GM15510 (cell line): Measurements from ENCODE around the gene ANXA2.

ENCODE experiments used
- POLR2A ChIP-seq: IDR thresholded peaks from 3 replicates; pipeline ENCODE4 v1.6.1; 2011; ENCODE audit warnings: borderline replicate concordance; ENCODE audit not compliant: insufficient read length; ENCODE audit errors: extremely low read depth

ANXA2 gene

DNA sequence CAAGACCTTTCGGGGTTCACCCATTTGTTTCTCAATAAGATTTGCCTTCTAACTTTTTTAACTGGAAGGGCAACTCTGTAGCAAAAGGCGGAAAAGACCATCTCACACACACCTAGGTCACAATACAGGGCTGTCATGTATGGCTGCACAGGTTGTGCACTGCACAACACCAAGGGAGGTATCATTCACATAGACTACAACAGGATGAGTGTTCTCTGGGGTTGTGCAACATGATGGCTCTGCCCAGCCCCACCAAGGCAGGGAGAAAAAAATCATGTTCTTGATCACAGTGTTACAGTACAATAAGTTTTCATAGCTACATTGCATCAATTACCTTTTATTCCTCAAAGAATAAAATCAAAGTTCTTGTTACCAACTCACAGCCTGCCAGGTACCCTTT is 52.8 kb downstream of the ANXA2 start:
- no peak for TF ChIP-seq POLR2A

DNA sequence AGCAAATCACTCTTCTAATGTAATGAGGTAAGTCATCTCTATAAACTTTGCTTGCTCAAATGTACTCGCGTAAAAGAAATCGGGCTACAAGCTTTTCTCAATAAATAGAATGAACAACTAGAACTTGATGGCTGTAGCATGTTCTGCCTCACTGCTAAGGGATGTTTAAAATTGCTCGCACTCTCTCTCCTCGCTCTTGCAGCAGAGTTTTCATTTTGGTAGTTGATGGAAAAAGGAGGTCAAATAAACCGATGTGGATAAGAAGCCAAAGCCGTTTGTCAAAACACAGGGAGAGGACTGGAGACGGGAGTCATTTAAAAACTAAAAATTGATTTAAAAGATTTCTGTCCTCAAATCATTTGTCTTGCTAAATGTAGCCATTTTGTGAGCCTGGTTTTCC is 53.3 kb downstream of the ANXA2 start:
- no peak for TF ChIP-seq POLR2A

GRCh38 chr15:60343221-60343970 is 54.4 kb downstream of the ANXA2 start:
- no peak for TF ChIP-seq POLR2A

DNA sequence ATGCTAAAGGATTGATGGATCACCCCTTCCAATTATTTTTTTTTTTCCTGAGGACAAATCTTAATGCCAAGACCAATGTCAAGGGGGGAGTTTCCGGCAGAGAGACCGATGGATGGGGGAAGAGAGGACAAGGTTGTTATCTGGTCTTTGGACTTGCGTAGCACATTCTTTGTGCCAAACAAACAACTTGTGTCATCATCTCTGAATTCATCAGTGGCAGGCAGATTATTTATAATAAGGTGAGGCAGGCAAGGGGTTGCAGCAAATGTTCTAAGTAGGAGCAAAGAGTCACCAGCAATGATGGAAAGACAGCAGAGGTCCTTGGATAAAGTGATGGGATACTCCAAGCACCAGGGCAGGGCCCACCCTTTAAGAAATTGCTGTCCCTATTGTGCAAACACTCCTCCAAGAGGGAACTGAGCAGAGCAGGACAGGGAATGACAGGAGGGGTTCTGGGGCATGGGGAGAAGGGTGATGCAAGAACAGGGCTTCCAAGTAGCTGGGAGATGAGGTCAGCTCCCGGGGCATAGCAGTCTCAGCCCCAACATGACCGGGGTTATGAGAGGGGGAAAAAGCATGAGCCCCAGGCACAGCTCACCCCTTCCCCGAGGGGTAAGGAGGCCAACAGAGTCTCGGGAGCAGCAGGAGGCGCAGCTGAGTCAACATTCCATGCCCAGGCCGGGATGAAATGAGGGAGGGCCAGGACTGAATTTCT is 57.4 kb downstream of the ANXA2 start:
- TF ChIP-seq POLR2A: no peak

DNA sequence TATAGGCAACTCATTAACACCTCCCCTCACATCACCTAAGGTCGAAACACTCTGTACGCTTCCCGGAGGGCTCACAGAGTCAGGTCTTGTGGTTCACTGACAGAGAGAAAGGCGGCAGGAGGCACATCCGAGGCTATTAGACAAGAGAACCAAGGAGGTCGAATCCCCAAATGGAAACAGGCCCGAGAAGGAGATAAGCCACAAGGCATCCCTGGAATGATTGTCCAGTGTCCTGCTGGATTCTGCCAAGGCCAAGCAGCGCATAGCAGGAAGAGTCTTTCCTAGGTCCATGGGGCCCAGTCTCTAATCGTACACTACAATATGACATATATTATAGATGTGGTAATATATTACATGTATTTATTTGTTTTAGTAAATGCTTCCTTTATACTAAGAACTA is 58.5 kb downstream of the ANXA2 start:
- no peak for TF ChIP-seq POLR2A

- no peak for TF ChIP-seq POLR2A
These were observed 59.0 kb downstream of the ANXA2 start for GRCh38 chr15:60338810-60339209.

GRCh38 chr15:60337076-60337475 is 60.7 kb downstream of the ANXA2 start:
- TF ChIP-seq POLR2A: no peak

DNA sequence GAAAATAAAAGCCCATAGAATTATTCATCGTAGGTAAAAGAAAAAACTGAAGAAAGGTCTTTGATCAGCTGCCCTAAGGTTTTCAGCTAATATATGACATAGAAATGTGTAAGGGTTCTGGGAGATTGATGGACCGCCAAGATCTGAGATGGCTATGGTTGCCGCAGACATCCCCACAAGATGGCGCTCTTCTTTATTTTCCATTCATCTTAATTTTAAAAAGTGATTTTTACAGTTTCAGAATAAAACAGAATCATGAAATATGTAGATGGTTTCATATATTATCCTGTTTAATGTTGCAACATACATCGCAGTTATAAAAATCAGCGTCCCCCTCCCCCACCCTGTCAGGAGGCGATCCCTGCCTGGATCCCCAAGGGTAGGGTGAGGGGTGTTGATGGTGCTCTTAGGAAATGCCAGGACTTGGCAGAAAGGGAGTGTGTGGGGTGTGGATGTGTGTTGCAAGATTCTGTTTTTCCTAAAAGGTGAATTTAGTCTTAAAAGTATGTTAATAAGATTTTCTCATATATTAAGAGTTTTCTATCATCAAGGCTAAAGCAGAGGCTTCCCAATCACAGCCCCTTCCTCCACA is 68.8 kb downstream of the ANXA2 start:
- no peak for TF ChIP-seq POLR2A

- no peak for TF ChIP-seq POLR2A
These were observed 70.7 kb downstream of the ANXA2 start for GRCh38 chr15:60326824-60327654.

DNA sequence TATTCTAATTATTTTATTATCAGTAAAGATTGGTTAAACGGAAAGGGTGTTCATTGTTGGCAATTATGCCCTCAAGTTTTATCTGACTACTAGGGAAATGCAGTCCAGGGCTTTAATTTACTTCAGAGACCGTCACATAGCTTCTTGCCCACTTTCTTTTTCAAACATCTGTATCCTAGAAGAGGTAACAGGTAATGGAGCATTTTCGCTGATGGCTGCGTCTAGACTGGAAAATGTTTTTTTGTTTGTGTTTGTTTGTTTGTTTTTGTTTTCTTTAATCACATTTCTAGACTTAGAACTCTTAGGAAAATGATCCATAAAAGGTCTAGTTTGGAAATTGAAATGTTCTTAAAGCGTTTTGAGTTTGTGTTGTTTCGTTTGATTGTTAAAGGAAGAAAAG is 71.4 kb downstream of the ANXA2 start:
- no peak for TF ChIP-seq POLR2A

- no peak for TF ChIP-seq POLR2A
These were observed 71.9 kb downstream of the ANXA2 start for GRCh38 chr15:60325905-60326304.

- no peak for TF ChIP-seq POLR2A
These were observed 72.9 kb downstream of the ANXA2 start for GRCh38 chr15:60324706-60325438.

DNA sequence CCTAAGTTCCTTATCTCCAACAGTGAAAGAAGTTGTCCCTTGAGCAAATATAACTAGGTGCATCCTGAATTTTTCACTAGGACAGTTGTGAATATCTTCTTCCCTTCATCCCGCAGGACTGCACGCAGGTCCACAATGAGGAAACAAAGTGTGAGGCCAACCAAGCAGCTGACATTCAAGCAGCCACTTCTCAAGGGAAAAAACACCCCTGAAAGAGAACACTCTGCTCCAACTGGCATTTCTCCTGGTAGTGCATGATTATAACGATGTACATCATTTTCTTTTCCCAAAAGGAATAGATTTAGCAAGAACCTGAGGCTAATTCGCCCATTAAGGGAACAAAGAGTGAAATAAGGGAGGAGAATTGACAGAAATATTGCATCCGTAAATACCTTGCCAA is 74.5 kb downstream of the ANXA2 start:
- no peak for TF ChIP-seq POLR2A

DNA sequence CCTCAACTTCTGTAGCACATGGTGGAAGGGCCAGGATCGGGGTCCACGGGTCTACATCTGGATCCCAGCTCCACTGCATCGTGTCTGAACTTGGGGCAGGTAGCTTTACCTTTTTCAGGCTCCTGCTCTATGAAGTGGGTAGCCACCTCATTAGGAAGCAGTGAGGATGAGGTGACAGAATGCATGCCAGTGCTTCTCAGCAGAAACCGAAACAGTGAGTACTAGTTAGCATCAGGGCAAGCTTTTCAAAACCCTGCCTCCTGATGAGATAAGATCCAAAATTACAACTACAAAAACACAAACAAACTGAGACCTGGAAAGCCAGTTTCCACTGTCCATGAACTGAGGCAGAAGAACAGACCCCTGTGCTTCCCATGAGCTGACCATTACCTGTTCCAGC is 77.4 kb downstream of the ANXA2 start:
- TF ChIP-seq POLR2A: no peak
